RKO (cell line): Measurements from ENCODE around the gene UBD.

Source experiments
- DNase-seq: peaks from one replicate; pipeline ENCODE4 v3.0.0-alpha.2; 2016; ENCODE audit warnings: low spot score

UBD gene

GRCh38 chr6:29521006-29521680, 38.4 kb downstream of the UBD start:
- DNase-seq: no peak

GRCh38 chr6:29520232-29520631, 39.3 kb downstream of the UBD start:
- no peak for DNase-seq

GRCh38 chr6:29519291-29520010, 40.1 kb downstream of the UBD start:
- no peak for DNase-seq

- no peak for DNase-seq
Observed at GRCh38 chr6:29517728-29518440, 41.6 kb downstream of the UBD start.

- no peak for DNase-seq
Observed at GRCh38 chr6:29517245-29517644, 42.3 kb downstream of the UBD start.

- peak; percentile 75 for DNase-seq
Observed at GRCh38 chr6:29516108-29516507, 43.4 kb downstream of the UBD start.

- DNase-seq: no peak
Observed at GRCh38 chr6:29510746-29511300, 48.7 kb downstream of the UBD start.

- no peak for DNase-seq
Observed at GRCh38 chr6:29510202-29510601, 49.3 kb downstream of the UBD start.

- no peak for DNase-seq
Observed at GRCh38 chr6:29509711-29510110, 49.8 kb downstream of the UBD start.

- DNase-seq: no peak
Observed at GRCh38 chr6:29509239-29509638, 50.3 kb downstream of the UBD start.

- no peak for DNase-seq
Observed at GRCh38 chr6:29507319-29507718, 52.2 kb downstream of the UBD start.

GRCh38 chr6:29506446-29507067, 53.0 kb downstream of the UBD start:
- DNase-seq: no peak

GRCh38 chr6:29505808-29506207, 53.7 kb downstream of the UBD start:
- no peak for DNase-seq
